ENCODE measurements around the gene CLIP3. TPM values are rescaled to one million over a fixed set of nuclear protein-coding genes. Genes with fewer than 3 reads are reported as not detected.

Gene CLIP3
- polyA plus RNA-seq, 2 of the 4 experiments (the other 2 are of a cell fraction) = 1.1 to 1.5 TPM

GRCh38 chr19:36030264-36031148 lies 2.2 kb downstream of the CLIP3 start:
- DNase-seq (ENCODE audit: low read depth in 1 of 2, low spot score in 1 of 2) (peak in 1 of 2 experiments; percentile 61), FAIRE-seq (peak; percentile 32), ATAC-seq (peak; percentile 41 to 60; a peak in 3 of 6 replicates)
- WGBS (ENCODE audit: missing lambda C conversion rate) = 79% methylated on average over 8 of the region's 8 CpGs
- Histone ChIP-seq H3K4me3 (no peak overlapping the region), H3K4me1 (no peaks in the 10 kb centered on the region), H3K4me2 (no peak overlapping the region), H3K9me3 (no peaks in the 10 kb centered on the region), H3K27ac (no peak overlapping the region)
- TF ChIP-seq RAD21 (conservative IDR thresholded peaks at IDR 0.05 in 1 of 2, IDR thresholded peaks at IDR 0.05 in 1 of 2) (peak in 1 of 2 experiments; percentile 41; a peak in 2 of 5 replicates), CTCF (IDR thresholded peaks at IDR 0.05) (peak; percentile 5; the same call in 1 of the 3 replicates), KDM5A (IDR thresholded peaks at IDR 0.05) (no peak), ZSCAN20 (CRISPR knock-in tag; IDR thresholded peaks at IDR 0.05) (no peak)
- ChIA-PET POLR2A (interaction anchor here (1.5 kb wide), 2 partner anchors 16 to 84 kb away, joined by 4 to 6 read pairs; partner anchors contain the start of genes ALKBH6, POLR2I and TBCB), CTCF (interaction anchor here (0.6 to 2.9 kb wide), 10 partner anchors 9 to 99 kb away, joined by 3 to 17 read pairs (median 4); no protein-coding TSS in a partner anchor)

GRCh38 chr19:36028313-36029041 lies 4.2 kb downstream of the CLIP3 start:
- no peaks in the 10 kb centered on the region for H3K4me1 ChIP-seq
- 88% methylated on average over 10 of the region's 10 CpGs for WGBS (ENCODE audit: missing lambda C conversion rate)
- POLR2A ChIA-PET = no interaction called here
- FAIRE-seq (no peak), DNase-seq (ENCODE audit: low read depth in 1 of 2, low spot score in 1 of 2) (no peak), ATAC-seq (no peak; a peak in 1 of 6 replicates)
- CTCF ChIA-PET = interaction anchor here (0.5 to 2.9 kb wide), 8 partner anchors 11 to 144 kb away, joined by 3 to 10 read pairs (median 4); partner anchors contain the start of gene ALKBH6
- H3K4me2 ChIP-seq = no peak overlapping the region
- H3K9me3 ChIP-seq = no peaks in the 10 kb centered on the region
- H3K27ac ChIP-seq = no peak overlapping the region
- no peak for TF ChIP-seq CHD2 (IDR thresholded peaks at IDR 0.05; ENCODE audit: low read length, partially characterized antibody)
- TF ChIP-seq POLR2A (IDR thresholded peaks at IDR 0.05; ENCODE audit: low read length) = no peak
- H3K4me3 ChIP-seq = no peak overlapping the region

GRCh38 chr19:36027696-36028095 lies 5.0 kb downstream of the CLIP3 start:
- H3K4me2 ChIP-seq = no peak overlapping the region
- FAIRE-seq (peak; percentile 73), DNase-seq (ENCODE audit: low read depth in 1 of 2, low spot score in 1 of 2) (no peak), ATAC-seq (no peak)
- no peak overlapping the region for H3K27ac ChIP-seq
- ChIA-PET CTCF (interaction anchor here (1.0 to 2.6 kb wide), 3 partner anchors 10 to 16 kb away, joined by 3 to 10 read pairs (median 4); no protein-coding TSS in a partner anchor), POLR2A (no interaction called here)
- 94% methylated on average over 6 of the region's 6 CpGs for WGBS (ENCODE audit: missing lambda C conversion rate)
- no peak for TF ChIP-seq HOXB13 (CRISPR knock-in tag; IDR thresholded peaks at IDR 0.05; ENCODE audit: low read depth)
- no peak for TF ChIP-seq CHD4 (IDR thresholded peaks at IDR 0.05; ENCODE audit: borderline replicate concordance)
- TF ChIP-seq RCOR1 (IDR thresholded peaks at IDR 0.05; ENCODE audit: low read depth, low read length) = no peak
- TF ChIP-seq BCL3 (IDR thresholded peaks at IDR 0.05) = no peak
- no peak for TF ChIP-seq KDM5A (IDR thresholded peaks at IDR 0.05)
- no peaks in the 10 kb centered on the region for H3K9me3 ChIP-seq
- no peaks in the 10 kb centered on the region for H3K4me1 ChIP-seq
- no peak overlapping the region for H3K4me3 ChIP-seq

- no peak overlapping the region for H3K27ac ChIP-seq
- no peak for ATAC-seq
- H3K9me3 ChIP-seq = no peaks in the 10 kb centered on the region
- POLR2A ChIA-PET = no interaction called here
- WGBS (ENCODE audit: missing lambda C conversion rate) = 91% methylated on average over 49 of the region's 49 CpGs
- H3K4me1 ChIP-seq = no peaks in the 10 kb centered on the region
- H3K4me3 ChIP-seq = no peak overlapping the region
- FAIRE-seq = no peak
- CTCF ChIA-PET = interaction anchor here (1.1 kb wide), 1 partner anchor 42 kb away, joined by 3 read pairs; no protein-coding TSS in a partner anchor
- DNase-seq (ENCODE audit: low read depth in 1 of 2, low spot score in 1 of 2) = no peak
- no peak for TF ChIP-seq HDAC2 (IDR thresholded peaks at IDR 0.05)
- H3K4me2 ChIP-seq = no peak overlapping the region
Measured at GRCh38 chr19:36026091-36026876, 6.4 kb downstream of the CLIP3 start.
